ENCODE results near the gene TMEM231.
"Not testable (repeated sequence)": the region's sequence is repeated elsewhere in the genome, so short reads cannot be mapped to it uniquely, and the experiment has no call there.

The TMEM231 gene

GRCh38 chr16:75555707-75556430 is at the start of gene TMEM231:
TSS of gene TMEM231 (minus strand) at chr16:75556252. CDS start at chr16:75556209, 43 bp downstream.
- DNase-seq (ENCODE audit: low read depth) = peak; percentile 79

GRCh38 chr16:75603241-75603640 is 47.2 kb upstream of the TMEM231 start:
- no peak for DNase-seq (ENCODE audit: low read depth)

- no peak for DNase-seq (ENCODE audit: low read depth)
Observed at GRCh38 chr16:75599452-75600277, 43.6 kb upstream of the TMEM231 start.

GRCh38 chr16:75593825-75594820 is 38.1 kb upstream of the TMEM231 start:
- DNase-seq (ENCODE audit: low read depth) = peak; percentile 30

GRCh38 chr16:75593308-75593707 is 37.3 kb upstream of the TMEM231 start:
- no peak for DNase-seq (ENCODE audit: low read depth)

GRCh38 chr16:75591927-75592326 is 35.9 kb upstream of the TMEM231 start:
- not testable (repeated sequence) for DNase-seq (ENCODE audit: low read depth)

- peak; percentile 43 for DNase-seq (ENCODE audit: low read depth)
Observed at GRCh38 chr16:75590920-75591843, 35.1 kb upstream of the TMEM231 start.

GRCh38 chr16:75589306-75589705 is 33.3 kb upstream of the TMEM231 start:
- DNase-seq (ENCODE audit: low read depth) = no peak

GRCh38 chr16:75588716-75589115 is 32.7 kb upstream of the TMEM231 start:
- DNase-seq (ENCODE audit: low read depth) = no peak

GRCh38 chr16:75584108-75584507 is 28.1 kb upstream of the TMEM231 start:
- no peak for DNase-seq (ENCODE audit: low read depth)

GRCh38 chr16:75579281-75579834 is 23.3 kb upstream of the TMEM231 start:
- no peak for DNase-seq (ENCODE audit: low read depth)

- no peak for DNase-seq (ENCODE audit: low read depth)
Observed at GRCh38 chr16:75578725-75579124, 22.7 kb upstream of the TMEM231 start.

- DNase-seq (ENCODE audit: low read depth) = no peak
Observed at GRCh38 chr16:75578212-75578611, 22.2 kb upstream of the TMEM231 start.

GRCh38 chr16:75576384-75576811 is 20.3 kb upstream of the TMEM231 start:
- DNase-seq (ENCODE audit: low read depth) = no peak

GRCh38 chr16:75575958-75576357 is 19.9 kb upstream of the TMEM231 start:
- DNase-seq (ENCODE audit: low read depth) = no peak

- no peak for DNase-seq (ENCODE audit: low read depth)
Observed at GRCh38 chr16:75573955-75574354, 17.9 kb upstream of the TMEM231 start.

- DNase-seq (ENCODE audit: low read depth) = no peak
Observed at GRCh38 chr16:75572864-75573542, 17.0 kb upstream of the TMEM231 start.

- no peak for DNase-seq (ENCODE audit: low read depth)
Observed at GRCh38 chr16:75570396-75571065, 14.5 kb upstream of the TMEM231 start.

- DNase-seq (ENCODE audit: low read depth) = no peak
Observed at GRCh38 chr16:75567911-75568310, 11.9 kb upstream of the TMEM231 start.

Measured in GM04504 (cell line).